Fibroblast of mammary gland (primary cell): ENCODE results near the gene CCNB3.
"Not testable (repeated sequence)": the region's sequence is repeated elsewhere in the genome, so short reads cannot be mapped to it uniquely, and the experiment has no call there.

Source experiments
- DNase-seq: peaks from one replicate; pipeline ENCODE4 v3.0.0-alpha.2; 2010; ENCODE audit warnings: low read depth
- H3K4me3 ChIP-seq: 2 replicates; pipeline ENCODE4 v1.5.1; 2011; ENCODE audit warnings: low read depth, mild to moderate bottlenecking, low read length, moderate library complexity; ENCODE audit not compliant: control insufficient read depth
- CTCF ChIP-seq: conservative IDR thresholded peaks from 2 replicates; pipeline ENCODE4 v1.5.1; 2011; ENCODE audit warnings: low read depth, low read length, inconsistent platforms; ENCODE audit not compliant: control insufficient read depth, insufficient read depth

The CCNB3 gene

GRCh38 chrX:50200907-50201306, 3.7 kb upstream of the CCNB3 start, which contains the start of gene AKAP4:
Gene AKAP4, minus strand, starts transcription at chrX:50201007. Its CDS starts 118 bp downstream, at chrX:50200889.
- TF ChIP-seq CTCF, result no peak
- no peak within 1 kb of the TSS for H3K4me3 ChIP-seq
- no peak for DNase-seq

GRCh38 chrX:50202539-50202938, 2.0 kb upstream of the CCNB3 start:
- no peak for TF ChIP-seq CTCF
- H3K4me3 ChIP-seq, result no peak overlapping the region
- DNase-seq, result peak; percentile 3

GRCh38 chrX:50206753-50207152, 2.2 kb downstream of the CCNB3 start:
- DNase-seq, result no peak
- no peak overlapping the region for H3K4me3 ChIP-seq
- TF ChIP-seq CTCF, result no peak

- peak; percentile 31 for TF ChIP-seq CTCF
- H3K4me3 ChIP-seq, result no peak overlapping the region
- peak; percentile 37 for DNase-seq
Observed at GRCh38 chrX:50211510-50211909, 6.9 kb downstream of the CCNB3 start.

- no peak overlapping the region for H3K4me3 ChIP-seq
- no peak for DNase-seq
- TF ChIP-seq CTCF, result no peak
Observed at GRCh38 chrX:50281253-50281652, 76.7 kb downstream of the CCNB3 start.

GRCh38 chrX:50327235-50327634, 122.7 kb downstream of the CCNB3 start:
- TF ChIP-seq CTCF, result no peak

GRCh38 chrX:50332668-50333067, 128.1 kb downstream of the CCNB3 start:
- H3K4me3 ChIP-seq, DNase-seq: not testable (repeated sequence)

More at GRCh38 chrX:50327235-50327634, 122.7 kb downstream of the CCNB3 start:
- no peak overlapping the region for H3K4me3 ChIP-seq
- DNase-seq, result no peak
